ENCODE measurements around the gene PDE3A.

Gene PDE3A

GRCh38 chr12:20527417-20528163 lies 159.3 kb downstream of the PDE3A start:
- H3K27me3 ChIP-seq (replicated peaks; ENCODE audit: control insufficient read depth, insufficient read depth, low read length), result no peaks in the 10 kb centered on the region
- DNase-seq (ENCODE audit: extremely low read depth, insufficient read length), result no peak
- TF ChIP-seq CTCF (IDR thresholded peaks at IDR 0.05; ENCODE audit: insufficient read depth, low read length, poor library complexity, severe bottlenecking), result no peak
- H3K36me3 ChIP-seq (ENCODE audit: control insufficient read depth, insufficient read depth, low read length), result no peaks in the 10 kb centered on the region
- no peak overlapping the region for H3K4me3 ChIP-seq (replicated peaks; ENCODE audit: low read depth, low read length)

- no peaks in the 10 kb centered on the region for H3K36me3 ChIP-seq (ENCODE audit: control insufficient read depth, insufficient read depth, low read length)
- no peak overlapping the region for H3K4me3 ChIP-seq (replicated peaks; ENCODE audit: low read depth, low read length)
- H3K27me3 ChIP-seq (replicated peaks; ENCODE audit: control insufficient read depth, insufficient read depth, low read length), result no peaks in the 10 kb centered on the region
- no peak for DNase-seq (ENCODE audit: extremely low read depth, insufficient read length)
- no peak for TF ChIP-seq CTCF (IDR thresholded peaks at IDR 0.05; ENCODE audit: insufficient read depth, low read length, poor library complexity, severe bottlenecking)
Measured at GRCh38 chr12:20528208-20528607, 159.9 kb downstream of the PDE3A start.

GRCh38 chr12:20546267-20546666 lies 177.9 kb downstream of the PDE3A start:
- H3K4me3 ChIP-seq (replicated peaks; ENCODE audit: low read depth, low read length), result no peak overlapping the region
- no peaks in the 10 kb centered on the region for H3K36me3 ChIP-seq (ENCODE audit: control insufficient read depth, insufficient read depth, low read length)
- DNase-seq (ENCODE audit: extremely low read depth, insufficient read length), result no peak
- no peaks in the 10 kb centered on the region for H3K27me3 ChIP-seq (replicated peaks; ENCODE audit: control insufficient read depth, insufficient read depth, low read length)
- TF ChIP-seq CTCF (IDR thresholded peaks at IDR 0.05; ENCODE audit: insufficient read depth, low read length, poor library complexity, severe bottlenecking), result no peak

- DNase-seq (ENCODE audit: extremely low read depth, insufficient read length), result no peak
- H3K27me3 ChIP-seq (replicated peaks; ENCODE audit: control insufficient read depth, insufficient read depth, low read length), result no peaks in the 10 kb centered on the region
- H3K36me3 ChIP-seq (ENCODE audit: control insufficient read depth, insufficient read depth, low read length), result no peaks in the 10 kb centered on the region
- H3K4me3 ChIP-seq (replicated peaks; ENCODE audit: low read depth, low read length), result no peak overlapping the region
- TF ChIP-seq CTCF (IDR thresholded peaks at IDR 0.05; ENCODE audit: insufficient read depth, low read length, poor library complexity, severe bottlenecking), result no peak
Measured at GRCh38 chr12:20547816-20548575, 179.7 kb downstream of the PDE3A start.

- H3K27me3 ChIP-seq (replicated peaks; ENCODE audit: control insufficient read depth, insufficient read depth, low read length), result no peaks in the 10 kb centered on the region
- H3K4me3 ChIP-seq (replicated peaks; ENCODE audit: low read depth, low read length), result no peak overlapping the region
- TF ChIP-seq CTCF (IDR thresholded peaks at IDR 0.05; ENCODE audit: insufficient read depth, low read length, poor library complexity, severe bottlenecking), result no peak
- H3K36me3 ChIP-seq (ENCODE audit: control insufficient read depth, insufficient read depth, low read length), result no peaks in the 10 kb centered on the region
- no peak for DNase-seq (ENCODE audit: extremely low read depth, insufficient read length)
Measured at GRCh38 chr12:20548611-20549010, 180.3 kb downstream of the PDE3A start.
